ENCODE results near the gene BTNL3.
"Not testable (repeated sequence)": the region's sequence is repeated elsewhere in the genome, so short reads cannot be mapped to it uniquely, and the experiment has no call there.

Gene BTNL3

DNA sequence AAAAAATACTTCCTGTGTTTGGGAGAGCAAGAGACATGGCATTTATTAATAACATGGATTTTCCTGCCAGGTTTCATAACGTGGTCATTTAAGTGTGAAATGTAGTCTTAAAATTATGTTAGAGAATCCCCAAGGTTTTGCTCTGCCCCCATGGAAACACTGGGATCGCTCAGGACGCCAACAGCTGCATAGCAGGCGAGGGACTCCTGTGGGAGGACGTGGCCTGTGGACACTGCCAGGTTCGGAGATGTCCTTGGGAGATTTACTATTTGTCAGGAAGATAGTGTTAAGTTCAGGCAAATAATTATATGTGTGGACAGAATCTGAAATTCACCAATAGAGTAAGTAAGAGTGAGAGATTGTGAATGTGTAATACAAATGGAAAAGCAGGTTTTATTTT is 52.4 kb downstream of the BTNL3 start:
- H3K9me3 ChIP-seq (ENCODE audit: insufficient read depth, low read depth, low read length): peaks cover 23% of the 10 kb centered on the region
- no peaks in the 10 kb centered on the region for H3K36me3 ChIP-seq (ENCODE audit: insufficient read depth, low read length)
- WGBS: 46% methylated on average over 6 of the region's 6 CpGs
- H3K4me1 ChIP-seq (ENCODE audit: insufficient read depth, low read length): no peaks in the 10 kb centered on the region
- H3K4me3 ChIP-seq (ENCODE audit: low read length): no peak overlapping the region
- no peak overlapping the region for H3K9ac ChIP-seq (ENCODE audit: low read depth, low read length)
- no peak overlapping the region for H3K27ac ChIP-seq (ENCODE audit: low read depth, low read length)
- H3K27me3 ChIP-seq (ENCODE audit: insufficient read depth, low read length): no peaks in the 10 kb centered on the region; the same call in 1 of the 2 replicates

DNA sequence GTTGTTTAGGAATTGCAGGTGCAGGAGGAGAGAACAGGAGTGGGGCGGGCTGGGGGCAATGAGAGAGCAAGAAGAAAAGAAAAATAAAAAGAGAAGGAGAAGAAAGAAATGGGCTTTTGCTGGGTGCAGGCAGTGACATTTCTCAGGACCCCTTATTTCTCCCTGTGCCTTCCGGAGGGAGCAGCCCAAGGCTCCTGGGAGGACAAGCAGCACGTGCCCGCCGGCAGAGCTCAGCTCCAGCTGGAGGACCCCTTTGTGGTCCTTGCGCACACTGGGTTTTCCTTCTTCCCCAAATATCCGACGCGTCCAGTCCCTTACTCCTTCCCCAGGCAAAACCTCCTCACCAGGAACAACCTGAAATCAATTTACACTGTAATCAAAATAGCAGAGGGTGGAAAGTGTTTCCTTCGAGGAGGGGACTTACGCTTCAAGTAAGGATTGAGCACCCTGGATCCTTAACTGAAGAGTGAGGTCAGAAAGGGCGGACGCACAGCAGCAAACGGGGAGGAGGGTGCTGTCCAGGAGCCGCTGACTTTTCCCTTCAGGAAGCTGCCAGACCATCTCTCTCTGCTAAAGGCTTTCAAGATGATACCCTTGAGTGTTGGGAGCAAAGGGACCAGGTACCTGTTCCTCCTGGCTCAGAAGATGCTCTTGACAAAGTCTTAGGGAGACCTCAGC is 53.5 kb downstream of the BTNL3 start:
- H3K27me3 ChIP-seq (ENCODE audit: insufficient read depth, low read length): peaks cover 5% of the 10 kb centered on the region

DNA sequence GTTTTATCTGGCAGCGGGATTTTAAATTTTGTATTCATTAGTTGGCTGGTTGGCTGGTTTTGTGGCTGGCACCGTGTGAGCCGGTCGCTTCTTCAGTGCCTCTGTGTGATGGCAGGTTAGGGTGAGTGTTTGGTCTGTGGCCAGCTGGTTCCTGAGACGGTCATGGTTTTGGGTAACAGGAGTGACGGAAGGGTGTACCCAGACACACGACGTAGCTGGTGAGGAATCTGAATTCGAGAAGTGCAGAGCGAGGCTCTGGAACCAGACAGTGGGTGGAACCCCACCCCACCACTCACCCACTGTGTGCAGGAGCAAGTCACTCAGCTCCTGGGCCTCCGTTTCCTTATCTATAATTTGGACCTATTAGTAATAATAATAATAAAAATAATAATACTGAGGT is 54.1 kb downstream of the BTNL3 start:
- Histone ChIP-seq H3K9ac (ENCODE audit: low read depth, low read length) (no peak overlapping the region), H3K4me1 (ENCODE audit: insufficient read depth, low read length) (no peaks in the 10 kb centered on the region), H3K36me3 (ENCODE audit: insufficient read depth, low read length) (no peaks in the 10 kb centered on the region), H3K9me3 (ENCODE audit: insufficient read depth, low read depth, low read length) (peaks cover 14% of the 10 kb centered on the region), H3K4me3 (ENCODE audit: low read length) (no peak overlapping the region), H3K27ac (ENCODE audit: low read depth, low read length) (no peak overlapping the region), H3K27me3 (ENCODE audit: insufficient read depth, low read length) (peaks cover 6% of the 10 kb centered on the region)
- 70% methylated on average over 10 of the region's 11 CpGs for WGBS

More for the DNA sequence above, 53.5 kb downstream of the BTNL3 start:
- peaks cover 15% of the 10 kb centered on the region for H3K9me3 ChIP-seq (ENCODE audit: insufficient read depth, low read depth, low read length)
- H3K4me1 ChIP-seq (ENCODE audit: insufficient read depth, low read length): no peaks in the 10 kb centered on the region
- no peaks in the 10 kb centered on the region for H3K36me3 ChIP-seq (ENCODE audit: insufficient read depth, low read length)
- no peak overlapping the region for H3K27ac ChIP-seq (ENCODE audit: low read depth, low read length)
- WGBS: 78% methylated on average over 15 of the region's 15 CpGs
- H3K9ac ChIP-seq (ENCODE audit: low read depth, low read length): no peak overlapping the region
- H3K4me3 ChIP-seq (ENCODE audit: low read length): no peak overlapping the region

DNA sequence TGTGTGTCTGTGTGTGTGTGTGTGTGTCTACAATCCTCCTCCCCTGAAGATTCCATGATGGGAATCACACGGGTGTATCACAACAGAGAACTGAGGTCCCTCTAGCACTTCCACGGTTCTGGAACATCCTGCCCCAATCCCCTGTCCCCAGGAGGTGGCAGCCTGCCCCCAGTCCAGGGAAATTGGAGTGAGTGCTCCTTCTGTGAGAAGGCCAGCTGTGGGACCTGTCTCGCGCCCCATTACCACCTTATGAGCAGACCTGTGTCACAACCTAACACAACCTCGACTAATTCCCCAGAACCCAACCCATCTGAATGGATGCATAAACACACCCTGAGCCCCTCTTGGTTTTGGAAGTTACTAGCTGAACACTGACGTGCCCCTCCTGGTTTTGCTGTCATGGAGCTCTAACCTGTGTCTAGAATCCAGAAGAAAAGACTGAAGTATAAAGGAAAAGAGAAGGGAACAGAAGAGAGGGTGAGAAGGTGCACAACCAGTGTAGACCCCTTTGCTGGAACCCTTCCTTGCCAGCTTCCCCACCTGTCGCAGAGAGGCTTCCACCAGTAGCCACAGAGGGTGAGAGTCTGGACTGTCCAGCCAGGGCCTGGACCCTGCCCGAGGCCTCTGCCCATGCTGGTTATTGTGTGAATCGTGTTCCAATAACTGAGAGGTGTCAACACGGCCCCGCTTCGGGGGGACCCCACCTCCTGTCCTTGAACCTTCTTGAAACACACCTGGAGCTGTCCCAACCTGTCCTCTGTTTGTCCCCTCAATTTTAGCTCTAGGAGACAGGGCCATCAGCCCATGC is 54.8 kb downstream of the BTNL3 start:
- Histone ChIP-seq H3K4me3 (ENCODE audit: low read length) (no peak overlapping the region), H3K27ac (ENCODE audit: low read depth, low read length) (no peak overlapping the region), H3K4me1 (ENCODE audit: insufficient read depth, low read length) (no peaks in the 10 kb centered on the region), H3K36me3 (ENCODE audit: insufficient read depth, low read length) (no peaks in the 10 kb centered on the region), H3K9ac (ENCODE audit: low read depth, low read length) (no peak overlapping the region), H3K9me3 (ENCODE audit: insufficient read depth, low read depth, low read length) (peaks cover 20% of the 10 kb centered on the region), H3K27me3 (ENCODE audit: insufficient read depth, low read length) (peaks cover 9% of the 10 kb centered on the region)
- WGBS: 82% methylated on average over 12 of the region's 12 CpGs

DNA sequence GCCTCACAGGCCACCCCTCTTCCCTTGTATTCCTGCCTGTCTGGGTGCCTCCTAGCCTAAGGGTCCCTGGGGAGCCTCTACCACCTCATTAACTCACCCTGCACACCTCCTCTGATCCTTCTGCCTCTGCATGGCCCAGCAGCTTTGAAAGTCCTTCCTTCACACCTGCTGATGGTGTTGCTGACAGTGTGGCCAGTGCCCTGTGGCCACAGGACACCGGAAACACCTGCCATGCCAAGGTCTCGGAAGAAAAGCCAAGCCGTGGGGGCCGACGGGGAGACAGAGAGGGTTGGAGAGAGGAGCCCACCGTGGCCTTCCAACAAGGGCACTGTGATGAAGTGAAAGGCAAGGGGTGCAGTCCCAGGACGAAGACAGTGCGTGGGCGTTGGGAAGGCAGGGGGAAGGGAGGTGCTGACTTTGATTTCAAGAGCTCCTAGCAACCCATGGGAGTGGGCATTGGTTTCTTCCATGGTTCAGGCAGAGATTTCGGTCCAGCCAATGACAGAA is 55.5 kb downstream of the BTNL3 start:
- peaks cover 18% of the 10 kb centered on the region for H3K9me3 ChIP-seq (ENCODE audit: insufficient read depth, low read depth, low read length)
- H3K4me1 ChIP-seq (ENCODE audit: insufficient read depth, low read length): no peaks in the 10 kb centered on the region
- H3K9ac ChIP-seq (ENCODE audit: low read depth, low read length): no peak overlapping the region
- no peak overlapping the region for H3K27ac ChIP-seq (ENCODE audit: low read depth, low read length)
- H3K27me3 ChIP-seq (ENCODE audit: insufficient read depth, low read length): peaks cover 12% of the 10 kb centered on the region
- no peaks in the 10 kb centered on the region for H3K36me3 ChIP-seq (ENCODE audit: insufficient read depth, low read length)
- no peak overlapping the region for H3K4me3 ChIP-seq (ENCODE audit: low read length)
- 71% methylated on average over 10 of the region's 10 CpGs for WGBS

DNA sequence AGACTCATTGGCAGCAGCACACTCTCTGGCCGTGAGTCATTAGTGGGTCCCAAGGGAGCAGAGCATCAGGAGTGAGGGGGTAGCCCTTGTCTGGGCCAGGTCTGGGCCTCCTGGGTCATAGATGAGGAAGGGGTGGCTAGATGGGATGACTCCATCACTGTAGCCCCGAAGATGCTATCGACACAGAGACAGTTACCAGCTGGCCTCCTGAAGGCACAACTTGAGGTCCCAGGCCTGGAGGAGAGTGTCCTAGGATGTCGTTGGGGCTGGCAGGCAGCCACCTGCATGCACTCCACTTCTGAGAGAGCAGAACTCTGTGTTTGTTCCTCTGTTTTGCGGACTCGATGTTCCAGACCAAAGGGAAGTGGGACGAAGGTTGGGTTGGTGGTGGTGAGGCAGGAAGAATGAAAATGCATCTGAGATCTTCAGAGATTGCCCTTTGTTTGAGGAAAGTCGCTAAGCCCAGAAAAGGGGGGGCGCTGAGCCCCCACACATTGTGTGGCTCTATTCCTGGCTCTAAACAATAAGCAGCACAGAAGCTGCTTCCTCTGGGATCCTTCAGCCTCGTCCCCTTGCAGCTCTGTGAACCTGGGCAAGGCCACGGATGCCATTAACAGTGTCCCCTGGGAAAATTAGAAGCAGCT is 56.1 kb downstream of the BTNL3 start:
- Histone ChIP-seq H3K4me3 (ENCODE audit: low read length) (no peak overlapping the region), H3K27ac (ENCODE audit: low read depth, low read length) (no peak overlapping the region), H3K9me3 (ENCODE audit: insufficient read depth, low read depth, low read length) (peaks cover 18% of the 10 kb centered on the region), H3K9ac (ENCODE audit: low read depth, low read length) (no peak overlapping the region), H3K4me1 (ENCODE audit: insufficient read depth, low read length) (no peaks in the 10 kb centered on the region), H3K36me3 (ENCODE audit: insufficient read depth, low read length) (no peaks in the 10 kb centered on the region), H3K27me3 (ENCODE audit: insufficient read depth, low read length) (peaks cover 18% of the 10 kb centered on the region)
- 61% methylated on average over 11 of the region's 11 CpGs for WGBS

DNA sequence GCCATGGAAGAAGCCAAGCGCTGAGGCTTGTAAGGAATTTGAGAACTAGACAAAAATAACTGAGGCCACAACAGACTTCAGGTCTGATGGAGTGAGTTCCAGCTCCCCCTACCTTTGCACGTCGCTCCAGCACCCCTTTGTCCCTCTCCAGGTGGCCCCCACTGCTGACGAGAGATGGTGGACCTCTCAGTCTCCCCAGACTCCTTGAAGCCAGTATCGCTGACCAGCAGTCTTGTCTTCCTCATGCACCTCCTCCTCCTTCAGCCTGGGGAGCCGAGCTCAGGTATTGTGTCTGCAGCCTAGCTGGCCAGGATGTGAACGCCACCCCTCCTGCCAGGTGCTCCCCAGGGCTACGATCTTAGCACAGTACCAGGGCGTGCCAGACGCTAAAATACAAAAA is 56.7 kb downstream of the BTNL3 start:
- 70% methylated on average over 10 of the region's 10 CpGs for WGBS
- Histone ChIP-seq H3K4me1 (ENCODE audit: insufficient read depth, low read length) (no peaks in the 10 kb centered on the region), H3K9ac (ENCODE audit: low read depth, low read length) (no peak overlapping the region), H3K27me3 (ENCODE audit: insufficient read depth, low read length) (peaks cover 23% of the 10 kb centered on the region), H3K36me3 (ENCODE audit: insufficient read depth, low read length) (no peaks in the 10 kb centered on the region), H3K4me3 (ENCODE audit: low read length) (no peak overlapping the region), H3K9me3 (ENCODE audit: insufficient read depth, low read depth, low read length) (peaks cover 18% of the 10 kb centered on the region), H3K27ac (ENCODE audit: low read depth, low read length) (no peak overlapping the region)

DNA sequence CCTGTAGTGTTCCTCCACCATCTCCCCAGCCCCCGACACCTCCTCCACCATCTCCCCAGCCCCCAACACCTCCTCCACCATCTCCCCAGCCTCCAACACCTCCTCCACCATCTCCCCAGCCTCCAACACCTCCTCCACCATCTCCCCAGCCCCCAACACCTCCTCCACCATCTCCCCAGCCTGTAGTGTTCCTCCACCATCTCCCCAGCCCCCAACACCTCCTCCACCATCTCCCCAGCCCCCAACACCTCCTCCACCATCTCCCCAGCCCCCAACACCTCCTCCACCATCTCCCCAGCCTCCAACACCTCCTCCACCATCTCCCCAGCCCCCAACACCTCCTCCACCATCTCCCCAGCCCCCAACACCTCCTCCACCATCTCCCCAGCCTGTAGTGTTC is 57.2 kb downstream of the BTNL3 start:
- H3K4me3 ChIP-seq (ENCODE audit: low read length); H3K27ac ChIP-seq (ENCODE audit: low read depth, low read length); H3K9ac ChIP-seq (ENCODE audit: low read depth, low read length); H3K36me3 ChIP-seq (ENCODE audit: insufficient read depth, low read length); H3K4me1 ChIP-seq (ENCODE audit: insufficient read depth, low read length): not testable (repeated sequence)
- peaks cover 27% of the 10 kb centered on the region for H3K27me3 ChIP-seq (ENCODE audit: insufficient read depth, low read length)
- peaks cover 18% of the 10 kb centered on the region for H3K9me3 ChIP-seq (ENCODE audit: insufficient read depth, low read depth, low read length)
- 0% methylated on average over 1 of the region's 1 CpG for WGBS

DNA sequence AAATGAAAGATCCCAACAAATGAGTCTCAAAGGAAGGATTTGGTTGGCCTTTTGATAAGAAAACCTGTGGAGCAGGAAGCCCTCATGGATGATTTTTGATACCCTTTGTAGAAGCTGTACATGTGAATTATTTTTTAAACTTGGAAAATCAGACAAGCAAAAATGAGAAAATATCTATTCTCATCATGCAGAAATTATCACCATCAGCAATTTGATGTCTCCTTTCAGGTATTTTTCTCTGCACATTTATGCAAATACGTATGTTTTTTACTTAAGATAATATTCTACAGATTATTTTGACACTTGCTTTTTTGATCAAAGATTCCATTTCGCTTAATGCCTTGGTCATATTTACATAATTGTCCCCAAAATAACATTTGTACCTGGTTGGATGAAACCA is 58.6 kb downstream of the BTNL3 start:
- Histone ChIP-seq H3K27me3 (ENCODE audit: insufficient read depth, low read length) (peaks cover 41% of the 10 kb centered on the region), H3K9ac (ENCODE audit: low read depth, low read length) (no peak overlapping the region), H3K9me3 (ENCODE audit: insufficient read depth, low read depth, low read length) (peaks cover 18% of the 10 kb centered on the region), H3K4me3 (ENCODE audit: low read length) (no peak overlapping the region), H3K4me1 (ENCODE audit: insufficient read depth, low read length) (no peaks in the 10 kb centered on the region), H3K36me3 (ENCODE audit: insufficient read depth, low read length) (no peaks in the 10 kb centered on the region), H3K27ac (ENCODE audit: low read depth, low read length) (no peak overlapping the region)
- 75% methylated on average over 1 of the region's 2 CpGs for WGBS

DNA sequence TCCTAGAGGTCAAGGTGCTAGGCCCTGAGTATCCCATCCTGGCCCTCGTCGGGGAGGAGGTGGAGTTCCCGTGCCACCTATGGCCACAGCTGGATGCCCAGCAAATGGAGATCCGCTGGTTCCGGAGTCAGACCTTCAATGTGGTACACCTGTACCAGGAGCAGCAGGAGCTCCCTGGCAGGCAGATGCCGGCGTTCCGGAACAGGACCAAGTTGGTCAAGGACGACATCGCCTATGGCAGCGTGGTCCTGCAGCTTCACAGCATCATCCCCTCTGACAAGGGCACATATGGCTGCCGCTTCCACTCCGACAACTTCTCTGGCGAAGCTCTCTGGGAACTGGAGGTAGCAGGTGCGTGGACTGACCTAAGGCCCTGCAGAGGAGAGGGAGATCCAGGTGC is 59.3 kb downstream of the BTNL3 start:
- no peaks in the 10 kb centered on the region for H3K4me1 ChIP-seq (ENCODE audit: insufficient read depth, low read length)
- H3K4me3 ChIP-seq (ENCODE audit: low read length): no peak overlapping the region
- no peak overlapping the region for H3K27ac ChIP-seq (ENCODE audit: low read depth, low read length)
- WGBS: 87% methylated on average over 15 of the region's 15 CpGs
- no peak overlapping the region for H3K9ac ChIP-seq (ENCODE audit: low read depth, low read length)
- H3K9me3 ChIP-seq (ENCODE audit: insufficient read depth, low read depth, low read length): peaks cover 18% of the 10 kb centered on the region
- peaks cover 47% of the 10 kb centered on the region for H3K27me3 ChIP-seq (ENCODE audit: insufficient read depth, low read length)
- no peaks in the 10 kb centered on the region for H3K36me3 ChIP-seq (ENCODE audit: insufficient read depth, low read length)

DNA sequence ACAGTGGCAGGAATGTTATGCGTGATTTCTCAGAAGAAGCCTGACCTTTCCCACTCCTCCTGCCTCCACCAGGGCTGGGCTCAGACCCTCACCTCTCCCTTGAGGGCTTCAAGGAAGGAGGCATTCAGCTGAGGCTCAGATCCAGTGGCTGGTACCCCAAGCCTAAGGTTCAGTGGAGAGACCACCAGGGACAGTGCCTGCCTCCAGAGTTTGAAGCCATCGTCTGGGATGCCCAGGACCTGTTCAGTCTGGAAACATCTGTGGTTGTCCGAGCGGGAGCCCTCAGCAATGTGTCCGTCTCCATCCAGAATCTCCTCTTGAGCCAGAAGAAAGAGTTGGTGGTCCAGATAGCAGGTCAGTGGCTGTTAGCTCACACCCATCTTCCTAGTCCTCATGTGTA is 61.4 kb downstream of the BTNL3 start:
- Histone ChIP-seq H3K4me3 (ENCODE audit: low read length) (no peak overlapping the region), H3K9me3 (ENCODE audit: insufficient read depth, low read depth, low read length) (peaks cover 11% of the 10 kb centered on the region), H3K27me3 (ENCODE audit: insufficient read depth, low read length) (peaks cover 68% of the 10 kb centered on the region), H3K9ac (ENCODE audit: low read depth, low read length) (no peak overlapping the region), H3K36me3 (ENCODE audit: insufficient read depth, low read length) (no peaks in the 10 kb centered on the region), H3K27ac (ENCODE audit: low read depth, low read length) (no peak overlapping the region), H3K4me1 (ENCODE audit: insufficient read depth, low read length) (no peaks in the 10 kb centered on the region)
- 90% methylated on average over 5 of the region's 5 CpGs for WGBS

Measured in HUES64 (cell line).